ENCODE results near the gene CKAP5.

Gene CKAP5

GRCh38 chr11:46724088-46724487 lies 122.0 kb downstream of the CKAP5 start:
- H3K9me3 ChIP-seq (ENCODE audit: insufficient read depth, low read length): no peaks in the 10 kb centered on the region
- H3K4me3 ChIP-seq (ENCODE audit: insufficient read depth, low read length, poor library complexity, severe bottlenecking): no peak overlapping the region
- no peaks in the 10 kb centered on the region for H3K9me2 ChIP-seq (replicated peaks; ENCODE audit: insufficient read depth, low read length)
- no peak overlapping the region for H3K27ac ChIP-seq (ENCODE audit: low read depth, low read length)
- no peak overlapping the region for H3K9ac ChIP-seq (ENCODE audit: low read length)
- no peak overlapping the region for H2AFZ ChIP-seq (ENCODE audit: low read depth, low read length, severe bottlenecking)
- H3K27me3 ChIP-seq (ENCODE audit: low read length): no peaks in the 10 kb centered on the region
- no peak for TF ChIP-seq EZH2phosphoT487 (conservative IDR thresholded peaks at IDR 0.05; ENCODE audit: low read length)
- no peak for TF ChIP-seq CTCF (IDR thresholded peaks at IDR 0.05; ENCODE audit: insufficient read depth, low read length, poor library complexity, severe bottlenecking)
- H4K20me1 ChIP-seq (ENCODE audit: low read depth, low read length): no peaks in the 10 kb centered on the region
- no peaks in the 10 kb centered on the region for H3K36me3 ChIP-seq (ENCODE audit: low read length)
- H3K4me2 ChIP-seq (ENCODE audit: low read depth, low read length, poor library complexity, severe bottlenecking): no peak overlapping the region
- H3F3A ChIP-seq (ENCODE audit: insufficient read depth): no peaks in the 10 kb centered on the region
- H3K79me2 ChIP-seq (ENCODE audit: insufficient read depth, low read length): no peaks in the 10 kb centered on the region

DNA sequence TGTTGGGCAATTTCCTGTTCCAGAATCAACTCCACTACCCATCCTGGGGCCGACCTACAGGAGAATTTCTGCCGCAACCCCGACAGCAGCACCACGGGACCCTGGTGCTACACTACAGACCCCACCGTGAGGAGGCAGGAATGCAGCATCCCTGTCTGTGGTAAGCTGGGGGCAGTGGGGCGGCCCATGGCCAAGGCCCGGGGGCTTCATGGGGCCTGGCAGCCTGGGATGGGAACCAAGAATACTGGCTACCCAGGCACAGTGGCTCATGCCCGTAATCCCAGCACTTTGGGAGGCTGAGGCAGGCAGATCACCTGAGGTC lies 122.8 kb downstream of the CKAP5 start:
- Histone ChIP-seq H3F3A (ENCODE audit: insufficient read depth) (no peaks in the 10 kb centered on the region), H3K27me3 (ENCODE audit: low read length) (no peaks in the 10 kb centered on the region), H3K4me3 (ENCODE audit: insufficient read depth, low read length, poor library complexity, severe bottlenecking) (no peak overlapping the region), H3K9ac (ENCODE audit: low read length) (no peak overlapping the region), H3K9me2 (replicated peaks; ENCODE audit: insufficient read depth, low read length) (no peaks in the 10 kb centered on the region), H3K36me3 (ENCODE audit: low read length) (no peaks in the 10 kb centered on the region), H4K20me1 (ENCODE audit: low read depth, low read length) (no peaks in the 10 kb centered on the region), H3K79me2 (ENCODE audit: insufficient read depth, low read length) (no peaks in the 10 kb centered on the region), H3K9me3 (ENCODE audit: insufficient read depth, low read length) (no peaks in the 10 kb centered on the region), H2AFZ (ENCODE audit: low read depth, low read length, severe bottlenecking) (no peak overlapping the region), H3K27ac (ENCODE audit: low read depth, low read length) (no peak overlapping the region), H3K4me2 (ENCODE audit: low read depth, low read length, poor library complexity, severe bottlenecking) (no peak overlapping the region)
- TF ChIP-seq CTCF (IDR thresholded peaks at IDR 0.05; ENCODE audit: insufficient read depth, low read length, poor library complexity, severe bottlenecking) (no peak), EZH2phosphoT487 (conservative IDR thresholded peaks at IDR 0.05; ENCODE audit: low read length) (no peak)

DNA sequence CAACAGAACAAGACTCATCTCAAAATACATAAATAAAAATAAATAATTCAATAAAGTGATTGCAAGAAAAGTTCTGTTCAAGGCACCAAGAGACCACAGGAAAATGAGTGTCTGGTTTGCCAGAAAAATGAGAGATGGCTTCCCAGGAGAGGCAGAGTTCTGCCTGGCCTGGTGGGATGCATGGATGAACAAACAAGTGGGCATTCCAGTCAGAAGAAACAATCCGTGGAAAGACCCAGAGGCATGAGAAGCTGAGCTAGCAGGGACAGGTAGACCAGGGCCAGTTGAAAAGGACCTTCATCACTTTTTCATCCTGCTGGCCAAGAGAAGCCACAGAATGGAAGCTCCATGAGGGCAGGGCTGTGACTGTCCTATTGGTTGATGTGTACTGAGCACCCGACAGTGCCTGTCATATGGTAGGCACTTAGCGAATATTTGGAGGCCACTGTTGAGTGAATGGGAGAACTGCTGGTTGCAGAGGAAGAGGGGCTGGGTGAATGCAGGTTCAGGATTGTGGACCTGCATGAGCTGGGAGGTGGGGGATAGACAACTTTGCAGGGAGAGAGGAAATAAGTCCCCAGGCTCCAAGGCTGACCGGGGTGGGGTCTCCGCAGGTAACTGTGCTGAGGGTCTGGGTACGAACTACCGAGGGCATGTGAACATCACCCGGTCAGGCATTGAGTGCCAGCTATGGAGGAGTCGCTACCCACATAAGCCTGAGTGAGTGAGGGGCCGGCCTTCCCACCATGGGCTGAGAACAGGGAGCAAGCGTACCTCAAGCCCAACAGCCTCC lies 123.3 kb downstream of the CKAP5 start:
- no peaks in the 10 kb centered on the region for H3K79me2 ChIP-seq (ENCODE audit: insufficient read depth, low read length)
- H3K27me3 ChIP-seq (ENCODE audit: low read length): no peaks in the 10 kb centered on the region
- TF ChIP-seq CTCF (IDR thresholded peaks at IDR 0.05; ENCODE audit: insufficient read depth, low read length, poor library complexity, severe bottlenecking): no peak
- TF ChIP-seq EZH2phosphoT487 (conservative IDR thresholded peaks at IDR 0.05; ENCODE audit: low read length): no peak
- H3K4me3 ChIP-seq (ENCODE audit: insufficient read depth, low read length, poor library complexity, severe bottlenecking): no peak overlapping the region
- no peaks in the 10 kb centered on the region for H3K36me3 ChIP-seq (ENCODE audit: low read length)
- H4K20me1 ChIP-seq (ENCODE audit: low read depth, low read length): no peaks in the 10 kb centered on the region
- H3K9ac ChIP-seq (ENCODE audit: low read length): no peak overlapping the region
- H3K4me2 ChIP-seq (ENCODE audit: low read depth, low read length, poor library complexity, severe bottlenecking): no peak overlapping the region
- no peak overlapping the region for H2AFZ ChIP-seq (ENCODE audit: low read depth, low read length, severe bottlenecking)
- H3K9me2 ChIP-seq (replicated peaks; ENCODE audit: insufficient read depth, low read length): no peaks in the 10 kb centered on the region
- H3K9me3 ChIP-seq (ENCODE audit: insufficient read depth, low read length): no peaks in the 10 kb centered on the region
- H3F3A ChIP-seq (ENCODE audit: insufficient read depth): no peaks in the 10 kb centered on the region
- H3K27ac ChIP-seq (ENCODE audit: low read depth, low read length): no peak overlapping the region

Data from SU-DHL-6 (cell line).